ENCODE measurements around the gene IL1RAPL1. TPM values are rescaled to one million over a fixed set of nuclear protein-coding genes. Genes with fewer than 3 reads are reported as not detected.

IL1RAPL1 gene
- total RNA-seq, 2 experiments from 2014 or later, result not detected

DNA sequence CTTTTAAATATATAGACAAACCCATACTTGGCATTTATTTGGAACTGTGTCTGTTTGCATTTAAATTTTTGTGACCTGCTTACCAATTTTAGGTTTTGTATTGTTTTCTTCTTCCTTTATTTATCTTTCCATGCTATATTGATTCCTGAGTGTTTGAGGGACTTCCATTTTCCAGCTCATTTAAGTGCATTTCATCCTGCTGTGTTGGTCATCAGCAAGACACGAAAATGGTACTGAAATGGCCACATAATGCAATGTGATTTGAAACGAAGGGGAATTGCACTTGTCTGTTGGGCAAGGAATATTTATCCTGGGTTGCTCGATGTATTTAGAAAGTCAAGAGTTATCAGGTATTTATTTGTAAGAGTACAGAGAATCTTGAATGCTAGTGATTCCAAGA, 1103.8 kb downstream of the IL1RAPL1 start:
- Mint-ChIP-seq H3K4me3 (no peak overlapping the region), H3K27me3 (no peaks in the 10 kb centered on the region), H3K4me1 (ENCODE audit: low read depth) (no peaks in the 10 kb centered on the region), H3K27ac (no peak overlapping the region), H3K36me3 (no peaks in the 10 kb centered on the region), H3K9me3 (peaks cover 2% of the 10 kb centered on the region)
- intact Hi-C loops (cut with micrococcal nuclease), result no loop called here
- ChIA-PET CTCF (no interaction called here), POLR2A (no interaction called here)
- DNase-seq, result no peak

DNA sequence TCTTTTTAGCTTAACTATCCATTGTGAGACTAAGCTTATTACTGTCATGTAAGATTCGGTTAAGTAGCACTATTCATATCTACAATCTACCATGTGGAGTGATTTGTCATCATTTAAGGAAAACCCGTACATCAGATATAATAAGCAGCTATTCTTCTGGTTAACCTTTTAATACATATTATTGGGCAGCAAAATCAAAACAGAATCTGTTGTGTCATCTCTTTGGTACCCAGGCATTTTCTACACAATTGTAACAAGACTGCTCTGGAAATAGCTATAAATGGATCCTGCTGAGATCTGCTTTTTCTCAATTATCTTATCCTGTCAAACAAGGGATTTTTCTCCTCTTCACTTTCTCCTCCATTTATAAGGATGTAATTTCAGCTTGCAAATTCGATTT, 1106.7 kb downstream of the IL1RAPL1 start:
- POLR2A ChIA-PET, result no interaction called here
- no peaks in the 10 kb centered on the region for H3K36me3 Mint-ChIP-seq
- no peak overlapping the region for H3K27ac Mint-ChIP-seq
- no peak for DNase-seq
- intact Hi-C loops (cut with micrococcal nuclease), result no loop called here
- no peaks in the 10 kb centered on the region for H3K27me3 Mint-ChIP-seq
- H3K4me3 Mint-ChIP-seq, result no peak overlapping the region
- peaks cover 2% of the 10 kb centered on the region for H3K9me3 Mint-ChIP-seq
- H3K4me1 Mint-ChIP-seq (ENCODE audit: low read depth), result no peaks in the 10 kb centered on the region
- CTCF ChIA-PET, result no interaction called here

GRCh38 chrX:29699239-29699638, 1112.0 kb downstream of the IL1RAPL1 start:
- Mint-ChIP-seq H3K27me3 (no peaks in the 10 kb centered on the region), H3K9me3 (no peaks in the 10 kb centered on the region), H3K4me3 (no peak overlapping the region), H3K27ac (no peak overlapping the region), H3K4me1 (ENCODE audit: low read depth) (no peaks in the 10 kb centered on the region), H3K36me3 (no peaks in the 10 kb centered on the region)
- ChIA-PET POLR2A (no interaction called here), CTCF (no interaction called here)
- DNase-seq, result no peak
- intact Hi-C loops (cut with micrococcal nuclease), result no loop called here

GRCh38 chrX:29707088-29707487, 1119.8 kb downstream of the IL1RAPL1 start:
- H3K36me3 Mint-ChIP-seq, result no peaks in the 10 kb centered on the region
- DNase-seq, result no peak
- no peaks in the 10 kb centered on the region for H3K27me3 Mint-ChIP-seq
- CTCF ChIA-PET, result no interaction called here
- intact Hi-C loops (cut with micrococcal nuclease), result no loop called here
- no peaks in the 10 kb centered on the region for H3K4me1 Mint-ChIP-seq (ENCODE audit: low read depth)
- peaks cover 14% of the 10 kb centered on the region for H3K9me3 Mint-ChIP-seq
- POLR2A ChIA-PET, result no interaction called here
- H3K27ac Mint-ChIP-seq, result no peak overlapping the region
- no peak overlapping the region for H3K4me3 Mint-ChIP-seq

DNA sequence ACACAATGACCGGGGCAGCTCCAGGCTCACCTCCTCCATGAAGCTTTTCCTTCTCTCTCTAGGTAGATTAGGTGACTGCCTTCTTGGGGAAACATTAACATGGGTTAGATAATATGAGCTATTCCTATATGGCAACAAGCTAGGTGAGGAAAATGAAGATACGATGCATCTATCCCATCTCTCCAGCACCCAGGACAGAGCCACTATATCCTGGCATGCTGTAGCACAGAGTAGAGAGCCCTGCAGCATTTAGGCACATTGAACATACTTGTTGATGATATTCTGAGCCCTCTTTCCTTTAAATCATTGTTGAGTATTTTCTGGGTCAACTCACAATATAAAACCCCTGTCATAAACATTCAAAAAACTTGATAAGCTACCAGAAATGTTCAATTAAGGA, 1133.9 kb downstream of the IL1RAPL1 start:
- intact Hi-C loops (cut with micrococcal nuclease), result no loop called here
- no peak for DNase-seq
- no peaks in the 10 kb centered on the region for H3K36me3 Mint-ChIP-seq
- H3K9me3 Mint-ChIP-seq, result peaks cover 3% of the 10 kb centered on the region
- H3K4me3 Mint-ChIP-seq, result no peak overlapping the region
- H3K27me3 Mint-ChIP-seq, result no peaks in the 10 kb centered on the region
- ChIA-PET CTCF (no interaction called here), POLR2A (no interaction called here)
- no peak overlapping the region for H3K27ac Mint-ChIP-seq
- no peaks in the 10 kb centered on the region for H3K4me1 Mint-ChIP-seq (ENCODE audit: low read depth)

DNA sequence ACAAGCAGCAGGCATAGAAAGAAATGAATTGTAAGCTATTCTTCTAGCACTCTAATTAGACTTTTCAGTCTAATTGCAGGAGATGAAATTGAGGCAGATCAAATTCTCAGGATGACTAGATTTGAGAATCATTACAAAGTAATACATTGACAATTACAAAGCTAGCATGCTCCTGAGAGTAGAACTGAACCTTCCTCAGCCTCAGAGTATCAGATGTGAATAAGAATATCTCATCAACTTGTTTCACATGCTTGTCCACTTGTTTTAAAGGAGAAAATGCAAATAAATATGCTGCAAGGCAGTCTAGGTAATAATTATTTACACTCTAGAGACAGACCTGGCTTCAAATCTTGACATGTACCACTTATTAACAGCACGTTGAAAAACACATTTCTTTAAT, 1137.1 kb downstream of the IL1RAPL1 start:
- ChIA-PET CTCF (no interaction called here), POLR2A (no interaction called here)
- H3K4me1 Mint-ChIP-seq (ENCODE audit: low read depth), result no peaks in the 10 kb centered on the region
- DNase-seq, result no peak
- intact Hi-C loops (cut with micrococcal nuclease), result no loop called here
- H3K27ac Mint-ChIP-seq, result no peak overlapping the region
- no peaks in the 10 kb centered on the region for H3K9me3 Mint-ChIP-seq
- no peaks in the 10 kb centered on the region for H3K27me3 Mint-ChIP-seq
- H3K36me3 Mint-ChIP-seq, result no peaks in the 10 kb centered on the region
- H3K4me3 Mint-ChIP-seq, result no peak overlapping the region

- no peak overlapping the region for H3K4me3 Mint-ChIP-seq
- intact Hi-C loops (cut with micrococcal nuclease), result no loop called here
- H3K36me3 Mint-ChIP-seq, result no peaks in the 10 kb centered on the region
- no peaks in the 10 kb centered on the region for H3K9me3 Mint-ChIP-seq
- no peak overlapping the region for H3K27ac Mint-ChIP-seq
- DNase-seq, result no peak
- H3K27me3 Mint-ChIP-seq, result no peaks in the 10 kb centered on the region
- no peaks in the 10 kb centered on the region for H3K4me1 Mint-ChIP-seq (ENCODE audit: low read depth)
- CTCF ChIA-PET, result no interaction called here
- POLR2A ChIA-PET, result no interaction called here
Observed at GRCh38 chrX:29726811-29727210, 1139.6 kb downstream of the IL1RAPL1 start.

DNA sequence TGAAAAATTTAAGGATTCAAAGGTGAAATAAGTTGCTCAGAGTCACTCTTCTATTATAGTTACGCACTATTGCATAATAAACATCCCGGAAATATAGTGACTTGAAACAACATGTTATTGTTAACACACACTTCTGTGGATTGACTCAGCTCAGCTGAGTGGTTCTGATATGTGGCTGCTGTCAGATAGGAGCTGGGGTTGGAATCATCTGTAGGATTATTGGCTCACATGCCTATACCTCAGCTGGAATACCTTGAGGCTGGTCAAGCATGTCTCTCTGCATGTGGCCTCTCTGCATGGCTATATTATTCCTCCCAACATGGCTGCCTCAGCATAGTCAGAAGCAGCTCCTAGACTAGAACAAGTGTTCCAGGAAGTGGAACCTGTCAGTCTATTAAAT, 1141.4 kb downstream of the IL1RAPL1 start:
- POLR2A ChIA-PET, result no interaction called here
- intact Hi-C loops (cut with micrococcal nuclease), result no loop called here
- H3K27me3 Mint-ChIP-seq, result no peaks in the 10 kb centered on the region
- no peaks in the 10 kb centered on the region for H3K9me3 Mint-ChIP-seq
- H3K4me1 Mint-ChIP-seq (ENCODE audit: low read depth), result no peaks in the 10 kb centered on the region
- H3K27ac Mint-ChIP-seq, result no peak overlapping the region
- DNase-seq, result no peak
- no peaks in the 10 kb centered on the region for H3K36me3 Mint-ChIP-seq
- H3K4me3 Mint-ChIP-seq, result no peak overlapping the region
- CTCF ChIA-PET, result no interaction called here

GRCh38 chrX:29744966-29745365, 1157.7 kb downstream of the IL1RAPL1 start:
- POLR2A ChIA-PET, result no interaction called here
- Mint-ChIP-seq H3K36me3 (no peaks in the 10 kb centered on the region), H3K27ac (no peak overlapping the region), H3K9me3 (no peaks in the 10 kb centered on the region), H3K27me3 (no peaks in the 10 kb centered on the region), H3K4me1 (ENCODE audit: low read depth) (no peaks in the 10 kb centered on the region), H3K4me3 (no peak overlapping the region)
- no peak for DNase-seq
- CTCF ChIA-PET, result no interaction called here
- intact Hi-C loops (cut with micrococcal nuclease), result no loop called here

DNA sequence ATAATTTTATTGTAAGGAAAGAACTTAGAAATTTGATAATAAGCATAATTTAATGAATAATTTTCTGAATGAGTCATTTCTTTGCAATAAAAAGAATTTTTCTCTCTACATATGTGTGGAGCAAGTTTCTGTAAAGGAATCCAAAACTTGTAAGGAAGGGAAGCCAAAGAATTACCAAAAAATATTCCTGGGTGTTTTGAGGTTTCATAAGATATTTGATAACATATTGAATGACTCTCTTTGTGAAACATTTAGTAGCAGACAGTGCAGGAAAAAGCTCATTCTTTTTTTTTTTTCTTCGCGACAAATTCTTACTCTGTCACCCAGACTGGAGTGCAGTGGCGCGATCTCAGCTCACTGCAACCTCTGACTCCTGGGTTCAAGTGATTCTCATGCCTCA, 1159.1 kb downstream of the IL1RAPL1 start:
- H3K4me3 Mint-ChIP-seq, result no peak overlapping the region
- ChIA-PET CTCF (no interaction called here), POLR2A (no interaction called here)
- H3K9me3 Mint-ChIP-seq, result no peaks in the 10 kb centered on the region
- no peaks in the 10 kb centered on the region for H3K36me3 Mint-ChIP-seq
- no peaks in the 10 kb centered on the region for H3K4me1 Mint-ChIP-seq (ENCODE audit: low read depth)
- H3K27me3 Mint-ChIP-seq, result no peaks in the 10 kb centered on the region
- intact Hi-C loops (cut with micrococcal nuclease), result no loop called here
- DNase-seq, result no peak
- no peak overlapping the region for H3K27ac Mint-ChIP-seq

GRCh38 chrX:29762006-29762405, 1174.8 kb downstream of the IL1RAPL1 start:
- no peaks in the 10 kb centered on the region for H3K27me3 Mint-ChIP-seq
- ChIA-PET POLR2A (no interaction called here), CTCF (no interaction called here)
- no peak for DNase-seq
- no peaks in the 10 kb centered on the region for H3K4me1 Mint-ChIP-seq (ENCODE audit: low read depth)
- no peaks in the 10 kb centered on the region for H3K9me3 Mint-ChIP-seq
- no peak overlapping the region for H3K4me3 Mint-ChIP-seq
- H3K27ac Mint-ChIP-seq, result no peak overlapping the region
- intact Hi-C loops (cut with micrococcal nuclease), result no loop called here
- H3K36me3 Mint-ChIP-seq, result no peaks in the 10 kb centered on the region

DNA sequence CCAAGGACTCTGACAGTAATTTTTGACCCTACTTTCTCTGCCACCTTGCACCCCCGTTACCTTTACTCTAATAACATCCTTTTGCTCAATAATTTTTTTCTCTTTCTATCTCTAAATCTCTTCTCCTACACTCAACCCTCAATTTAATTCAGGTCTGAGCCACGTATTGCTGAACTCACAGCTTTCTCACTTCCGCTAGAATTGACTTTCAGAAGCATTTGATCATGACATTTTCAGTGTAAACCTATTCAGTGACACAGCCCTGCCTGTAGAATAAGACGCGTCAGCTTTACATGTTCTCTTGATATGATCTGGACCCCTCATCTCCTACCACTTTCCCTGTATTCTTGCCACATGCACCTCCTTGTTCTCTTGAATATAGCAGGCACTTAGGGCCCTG, 1188.6 kb downstream of the IL1RAPL1 start:
- H3K9me3 Mint-ChIP-seq, result peaks cover 2% of the 10 kb centered on the region
- H3K4me3 Mint-ChIP-seq, result no peak overlapping the region
- DNase-seq, result no peak
- ChIA-PET CTCF (no interaction called here), POLR2A (no interaction called here)
- H3K27me3 Mint-ChIP-seq, result no peaks in the 10 kb centered on the region
- no peaks in the 10 kb centered on the region for H3K36me3 Mint-ChIP-seq
- no peak overlapping the region for H3K27ac Mint-ChIP-seq
- H3K4me1 Mint-ChIP-seq (ENCODE audit: low read depth), result no peaks in the 10 kb centered on the region
- intact Hi-C loops (cut with micrococcal nuclease), result no loop called here

DNA sequence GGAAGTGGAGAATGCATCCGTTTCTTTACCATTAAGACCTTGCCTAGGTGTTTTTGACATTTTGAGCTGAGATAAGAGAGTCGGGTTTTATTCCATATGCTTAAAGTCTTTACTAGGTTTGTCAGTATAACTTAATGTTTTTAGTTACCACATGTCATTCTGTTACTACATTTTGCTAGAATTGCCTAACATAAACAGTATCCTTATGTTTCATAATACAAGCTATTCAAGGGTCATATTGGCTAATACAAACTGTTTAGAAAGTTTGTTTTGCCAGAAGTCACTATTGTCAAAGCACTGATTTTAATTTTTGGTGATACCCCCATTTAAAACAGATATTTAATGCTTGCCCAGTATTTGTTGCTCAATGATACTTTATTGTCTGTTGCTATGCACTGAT, 1200.4 kb downstream of the IL1RAPL1 start:
- CTCF ChIA-PET, result no interaction called here
- H3K9me3 Mint-ChIP-seq, result peaks cover 6% of the 10 kb centered on the region
- intact Hi-C loops (cut with micrococcal nuclease), result no loop called here

DNA sequence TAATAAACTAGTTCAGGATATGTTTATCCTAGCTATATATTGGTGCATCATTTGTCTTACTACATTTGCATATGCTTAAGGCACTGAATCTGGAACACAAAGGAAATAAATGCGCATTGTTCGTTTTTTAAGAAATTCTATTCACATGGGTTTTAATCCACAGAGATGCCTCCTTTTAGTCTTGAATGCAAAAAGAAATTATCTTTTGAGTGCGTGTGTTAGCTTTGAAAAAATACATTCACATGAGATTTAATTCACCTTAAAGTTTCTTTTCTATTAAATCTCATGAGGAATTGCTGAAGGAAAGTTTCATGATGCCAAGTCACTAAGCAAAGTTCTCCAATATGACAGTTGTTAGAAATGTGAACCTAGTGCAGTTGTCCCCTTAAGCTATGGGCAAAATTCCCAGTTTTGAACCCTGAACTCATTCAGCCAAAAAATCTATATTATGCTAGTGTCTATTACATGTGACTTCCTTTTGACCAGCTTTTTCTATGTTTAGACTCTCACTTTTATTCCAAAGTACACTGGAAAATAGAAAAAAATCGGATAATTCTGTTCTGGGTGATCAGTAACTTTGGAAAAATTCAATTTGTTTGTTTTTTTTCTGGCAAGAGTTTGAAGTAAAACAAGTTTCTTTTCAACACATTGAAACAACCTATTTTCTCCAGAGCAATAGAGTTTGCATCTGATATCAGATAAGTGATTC, 1201.9 kb downstream of the IL1RAPL1 start:
- Mint-ChIP-seq H3K36me3 (no peaks in the 10 kb centered on the region), H3K4me3 (no peak overlapping the region), H3K4me1 (ENCODE audit: low read depth) (no peaks in the 10 kb centered on the region), H3K9me3 (peaks cover 4% of the 10 kb centered on the region), H3K27me3 (no peaks in the 10 kb centered on the region), H3K27ac (no peak overlapping the region)
- POLR2A ChIA-PET, result no interaction called here
- no peak for DNase-seq
- intact Hi-C loops (cut with micrococcal nuclease), result no loop called here
- CTCF ChIA-PET, result no interaction called here

More for the DNA sequence above, 1200.4 kb downstream of the IL1RAPL1 start:
- Mint-ChIP-seq H3K4me3 (no peak overlapping the region), H3K36me3 (no peaks in the 10 kb centered on the region), H3K27ac (no peak overlapping the region), H3K4me1 (ENCODE audit: low read depth) (no peaks in the 10 kb centered on the region), H3K27me3 (no peaks in the 10 kb centered on the region)
- POLR2A ChIA-PET, result no interaction called here
- no peak for DNase-seq

Data from activated CD4-positive, alpha-beta memory T cell treated with anti-CD3 and anti-CD28 coated beads for 36 hours (primary cell).